Fibroblast of lung (primary cell): ENCODE data around the gene DOP1B. TPM values are rescaled to one million over a fixed set of nuclear protein-coding genes. Genes with fewer than 3 reads are reported as not detected.
A peak's percentile ranks its signal among the peaks of the same experiment; 100 is the strongest.

Experiments
- DNase-seq, 2 donors: peaks; one replicate each; pipeline versions ENCODE4 v3.0.0 to v3.0.0-alpha.2; 2010; ENCODE audit warnings: low read depth in 2 of 2
- H2AFZ ChIP-seq: 2 replicates; pipeline ENCODE4 v1.5.1; 2012; ENCODE audit warnings: low read length, control low read depth, inconsistent platforms
- H3K27ac ChIP-seq: 2 replicates; pipeline ENCODE4 v1.5.1; 2011; ENCODE audit warnings: low read length, control low read depth; ENCODE audit not compliant: insufficient read depth
- H3K27me3 ChIP-seq: 2 replicates; pipeline ENCODE4 v1.5.1; 2011; ENCODE audit warnings: mild to moderate bottlenecking, low read length; ENCODE audit not compliant: control insufficient read depth, insufficient read depth
- H3K36me3 ChIP-seq: 2 replicates; pipeline ENCODE4 v1.5.1; 2011; ENCODE audit warnings: low read length; ENCODE audit not compliant: control insufficient read depth, insufficient read depth
- H3K4me1 ChIP-seq: 2 replicates; pipeline ENCODE4 v1.5.1; 2011; ENCODE audit warnings: low read length; ENCODE audit not compliant: control insufficient read depth, insufficient read depth; ENCODE audit errors: extremely low read depth
- H3K4me2 ChIP-seq: 2 replicates; pipeline ENCODE4 v1.5.1; 2011; ENCODE audit warnings: low read length, control low read depth; ENCODE audit not compliant: insufficient read depth; ENCODE audit errors: extremely low read depth
- H3K4me3 ChIP-seq, 4 experiments: fragments of 200-600 bp in 1 of 4; sonication (generic) in 1 of 4; replicated peaks in 1 of 4; 2 replicates each; pipeline ENCODE4 v1.5.1; 2011 to 2016; ENCODE audit warnings: low read length in 4 of 4, low read depth in 3 of 4, mild to moderate bottlenecking in 3 of 4, control low read depth in 2 of 4, inconsistent platforms in 1 of 4, mixed read lengths in 1 of 4; ENCODE audit not compliant: insufficient read depth in 1 of 4; ENCODE audit errors: control extremely low read depth in 1 of 4
- H3K79me2 ChIP-seq: 2 replicates; pipeline ENCODE4 v1.5.1; 2012; ENCODE audit warnings: mild to moderate bottlenecking, low read length, inconsistent platforms; ENCODE audit not compliant: control insufficient read depth, insufficient read depth
- H3K9ac ChIP-seq: 2 replicates; pipeline ENCODE4 v1.5.1; 2011; ENCODE audit warnings: mild to moderate bottlenecking, low read length, control low read depth; ENCODE audit not compliant: insufficient read depth
- H3K9me3 ChIP-seq: 2 replicates; pipeline ENCODE4 v1.5.1; 2012; ENCODE audit warnings: low read depth, low read length; ENCODE audit not compliant: control insufficient read depth, insufficient read depth
- H4K20me1 ChIP-seq: 2 replicates; pipeline ENCODE4 v1.5.1; 2011; ENCODE audit warnings: low read length; ENCODE audit not compliant: control insufficient read depth, insufficient read depth; ENCODE audit errors: extremely low read depth
- CTCF ChIP-seq, 2 donors: IDR thresholded peaks in 1 of 2; conservative IDR thresholded peaks in 1 of 2; 1 replicate in 1 of 2; 2 replicates in 1 of 2; pipeline ENCODE4 v1.5.1; 2011 to 2012; ENCODE audit warnings: low read length in 2 of 2, control low read depth in 1 of 2, inconsistent platforms in 1 of 2, low read depth in 1 of 2, mild to moderate bottlenecking in 1 of 2
- EZH2 ChIP-seq: IDR thresholded peaks from 2 replicates; pipeline ENCODE4 v1.5.1; 2012; ENCODE audit warnings: low read length, control low read depth, mild to moderate bottlenecking; ENCODE audit errors: missing control alignments
- polyA plus RNA-seq, 2 donors: library from polyadenylated mRNA; depleted of rRNA in 1 of 2; stranded (reverse) in 1 of 2; unstranded in 1 of 2; fragments of >200 nt; gene quantifications; 2 replicates each; pipeline ENCODE4 v1.2.1, GENCODE V29; 2011 to 2012; ENCODE audit warnings: missing spikeins in 1 of 2
- total RNA-seq: library from RNA; depleted of rRNA; stranded (reverse); fragments of >200 nt; gene quantifications from 2 replicates; pipeline ENCODE4 v1.2.1, GENCODE V29; 2014

Gene DOP1B
- total and polyA plus RNA-seq, 2 donors (not counting 1 experiment from before 2014, with no cell fraction given), result 6.1 to 18.3 TPM

- no peak overlapping the region for H3K4me3 ChIP-seq
- H4K20me1 ChIP-seq, result no peaks in the 10 kb centered on the region
- no peaks in the 10 kb centered on the region for H3K79me2 ChIP-seq
- H3K27me3 ChIP-seq, result no peaks in the 10 kb centered on the region
- TF ChIP-seq CTCF (conservative IDR thresholded peaks at IDR 0.05 in 1 of 2, IDR thresholded peaks at IDR 0.05 in 1 of 2; ENCODE audit: low read depth in 1 of 2, low read length in 2 of 2) (no peak), EZH2 (no peak)
- H3K27ac ChIP-seq, result no peak overlapping the region
- no peaks in the 10 kb centered on the region for H3K9me3 ChIP-seq
- DNase-seq, result no peak
- no peaks in the 10 kb centered on the region for H3K36me3 ChIP-seq
- peaks cover 11% of the 10 kb centered on the region for H3K4me1 ChIP-seq
- H2AFZ ChIP-seq, result no peak overlapping the region
- no peak overlapping the region for H3K4me2 ChIP-seq
- no peak overlapping the region for H3K9ac ChIP-seq
Observed at GRCh38 chr21:36200081-36200561, 43.5 kb downstream of the DOP1B start.

- Histone ChIP-seq H3K36me3 (no peaks in the 10 kb centered on the region), H3K4me3 (no peak overlapping the region), H3K9ac (no peak overlapping the region), H3K4me1 (peaks cover 14% of the 10 kb centered on the region), H3K4me2 (no peak overlapping the region), H4K20me1 (no peaks in the 10 kb centered on the region), H2AFZ (no peak overlapping the region), H3K27ac (no peak overlapping the region), H3K27me3 (no peaks in the 10 kb centered on the region), H3K79me2 (no peaks in the 10 kb centered on the region), H3K9me3 (no peaks in the 10 kb centered on the region)
- peak in 1 of 2 donors; percentile 20 for DNase-seq
- TF ChIP-seq EZH2, result no peak
- TF ChIP-seq CTCF (conservative IDR thresholded peaks at IDR 0.05 in 1 of 2, IDR thresholded peaks at IDR 0.05 in 1 of 2; ENCODE audit: low read depth in 1 of 2, low read length in 2 of 2), result no peak
Observed at GRCh38 chr21:36202726-36203602, 46.3 kb downstream of the DOP1B start.

GRCh38 chr21:36203603-36203889, 46.9 kb downstream of the DOP1B start:
- Histone ChIP-seq H3K4me1 (peaks cover 14% of the 10 kb centered on the region), H3K79me2 (no peaks in the 10 kb centered on the region), H4K20me1 (no peaks in the 10 kb centered on the region), H3K9me3 (no peaks in the 10 kb centered on the region), H2AFZ (no peak overlapping the region), H3K36me3 (no peaks in the 10 kb centered on the region), H3K9ac (no peak overlapping the region), H3K27me3 (no peaks in the 10 kb centered on the region), H3K4me2 (peak overlapping the region; percentile 21), H3K27ac (peak overlapping the region; percentile 35), H3K4me3 (no peak overlapping the region)
- TF ChIP-seq EZH2, result no peak
- TF ChIP-seq CTCF (conservative IDR thresholded peaks at IDR 0.05 in 1 of 2, IDR thresholded peaks at IDR 0.05 in 1 of 2; ENCODE audit: low read depth in 1 of 2, low read length in 2 of 2), result no peak
- peak; percentile 75 to 91 for DNase-seq
